Measurements from ENCODE around the gene SPC24. TPM values are rescaled to one million over a fixed set of nuclear protein-coding genes. Genes with fewer than 3 reads are reported as not detected.
A peak's percentile ranks its signal among the peaks of the same experiment; 100 is the strongest.

SPC24 gene
- total RNA-seq, 1 donor from 2014 or later: 8.3 TPM

GRCh38 chr19:11194656-11195558, 39.3 kb upstream of the SPC24 start:
- peaks cover 11% of the 10 kb centered on the region for H3K36me3 Mint-ChIP-seq (ENCODE audit: low read depth)
- no peak for DNase-seq (ENCODE audit: low spot score)
- H3K27me3 Mint-ChIP-seq (ENCODE audit: low read depth): no peaks in the 10 kb centered on the region
- TF ChIP-seq CTCF (IDR thresholded peaks at IDR 0.05): no peak
- peak overlapping the region; percentile 86 for H3K27ac Mint-ChIP-seq (ENCODE audit: unreplicated experiment)
- peak overlapping the region; percentile 92 for H3K4me3 Mint-ChIP-seq (ENCODE audit: unreplicated experiment)
- H3K4me1 Mint-ChIP-seq (ENCODE audit: low read depth): peaks cover 57% of the 10 kb centered on the region
- no peaks in the 10 kb centered on the region for H3K9me3 Mint-ChIP-seq (ENCODE audit: low read depth)

- H3K27ac Mint-ChIP-seq (ENCODE audit: unreplicated experiment): peak overlapping the region; percentile 65
- H3K4me3 Mint-ChIP-seq (ENCODE audit: unreplicated experiment): peak overlapping the region; percentile 92
- H3K4me1 Mint-ChIP-seq (ENCODE audit: low read depth): peaks cover 64% of the 10 kb centered on the region
- no peak for TF ChIP-seq CTCF (IDR thresholded peaks at IDR 0.05)
- no peaks in the 10 kb centered on the region for H3K27me3 Mint-ChIP-seq (ENCODE audit: low read depth)
- peaks cover 11% of the 10 kb centered on the region for H3K36me3 Mint-ChIP-seq (ENCODE audit: low read depth)
- DNase-seq (ENCODE audit: low spot score): no peak
- no peaks in the 10 kb centered on the region for H3K9me3 Mint-ChIP-seq (ENCODE audit: low read depth)
Observed at GRCh38 chr19:11194173-11194572, 38.6 kb upstream of the SPC24 start.

GRCh38 chr19:11192957-11193939, 37.7 kb upstream of the SPC24 start:
- peak overlapping the region; percentile 25 for H3K4me3 Mint-ChIP-seq (ENCODE audit: unreplicated experiment)
- no peak for TF ChIP-seq CTCF (IDR thresholded peaks at IDR 0.05)
- H3K27me3 Mint-ChIP-seq (ENCODE audit: low read depth): no peaks in the 10 kb centered on the region
- DNase-seq (ENCODE audit: low spot score): peak; percentile 90
- H3K36me3 Mint-ChIP-seq (ENCODE audit: low read depth): peaks cover 14% of the 10 kb centered on the region
- peaks cover 64% of the 10 kb centered on the region for H3K4me1 Mint-ChIP-seq (ENCODE audit: low read depth)
- no peaks in the 10 kb centered on the region for H3K9me3 Mint-ChIP-seq (ENCODE audit: low read depth)
- no peak overlapping the region for H3K27ac Mint-ChIP-seq (ENCODE audit: unreplicated experiment)

- no peak for DNase-seq (ENCODE audit: low spot score)
- H3K36me3 Mint-ChIP-seq (ENCODE audit: low read depth): peaks cover 21% of the 10 kb centered on the region
- no peaks in the 10 kb centered on the region for H3K9me3 Mint-ChIP-seq (ENCODE audit: low read depth)
- TF ChIP-seq CTCF (IDR thresholded peaks at IDR 0.05): no peak
- H3K27ac Mint-ChIP-seq (ENCODE audit: unreplicated experiment): peak overlapping the region; percentile 84
- H3K4me3 Mint-ChIP-seq (ENCODE audit: unreplicated experiment): peak overlapping the region; percentile 41
- H3K27me3 Mint-ChIP-seq (ENCODE audit: low read depth): no peaks in the 10 kb centered on the region
- peaks cover 70% of the 10 kb centered on the region for H3K4me1 Mint-ChIP-seq (ENCODE audit: low read depth)
Observed at GRCh38 chr19:11191934-11192333, 36.4 kb upstream of the SPC24 start.

GRCh38 chr19:11191273-11191755, 35.7 kb upstream of the SPC24 start:
- DNase-seq (ENCODE audit: low spot score): peak; percentile 86
- Mint-ChIP-seq H3K4me3 (ENCODE audit: unreplicated experiment) (peak overlapping the region; percentile 41), H3K27me3 (ENCODE audit: low read depth) (no peaks in the 10 kb centered on the region), H3K36me3 (ENCODE audit: low read depth) (peaks cover 26% of the 10 kb centered on the region), H3K4me1 (ENCODE audit: low read depth) (peaks cover 73% of the 10 kb centered on the region), H3K9me3 (ENCODE audit: low read depth) (no peaks in the 10 kb centered on the region), H3K27ac (ENCODE audit: unreplicated experiment) (peak overlapping the region; percentile 84)
- no peak for TF ChIP-seq CTCF (IDR thresholded peaks at IDR 0.05)
